ENCODE data around the gene IL13RA2.

IL13RA2 gene

DNA sequence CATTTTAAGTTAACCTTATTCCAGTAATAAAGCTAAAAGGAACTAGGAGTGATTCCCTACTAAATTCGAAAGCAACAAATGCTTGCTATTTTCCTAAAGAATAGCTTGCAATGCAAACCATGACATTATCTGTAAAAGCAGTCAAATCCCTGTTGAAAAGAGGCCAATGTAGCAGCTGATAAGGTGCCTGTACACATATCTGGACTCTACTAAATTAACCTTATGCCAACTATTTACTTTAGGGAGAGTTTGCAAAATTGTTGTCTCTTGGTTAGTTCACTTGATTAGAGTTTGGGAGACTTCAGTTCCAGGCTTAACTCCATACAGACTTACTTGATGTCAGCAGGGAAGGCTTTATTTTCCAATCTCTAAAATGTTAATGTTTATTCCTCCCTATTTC lies 6.0 kb downstream of the IL13RA2 start:
- H3K4me3 ChIP-seq (ENCODE audit: low read length), result no peak overlapping the region
- TF ChIP-seq, protein P1, sequence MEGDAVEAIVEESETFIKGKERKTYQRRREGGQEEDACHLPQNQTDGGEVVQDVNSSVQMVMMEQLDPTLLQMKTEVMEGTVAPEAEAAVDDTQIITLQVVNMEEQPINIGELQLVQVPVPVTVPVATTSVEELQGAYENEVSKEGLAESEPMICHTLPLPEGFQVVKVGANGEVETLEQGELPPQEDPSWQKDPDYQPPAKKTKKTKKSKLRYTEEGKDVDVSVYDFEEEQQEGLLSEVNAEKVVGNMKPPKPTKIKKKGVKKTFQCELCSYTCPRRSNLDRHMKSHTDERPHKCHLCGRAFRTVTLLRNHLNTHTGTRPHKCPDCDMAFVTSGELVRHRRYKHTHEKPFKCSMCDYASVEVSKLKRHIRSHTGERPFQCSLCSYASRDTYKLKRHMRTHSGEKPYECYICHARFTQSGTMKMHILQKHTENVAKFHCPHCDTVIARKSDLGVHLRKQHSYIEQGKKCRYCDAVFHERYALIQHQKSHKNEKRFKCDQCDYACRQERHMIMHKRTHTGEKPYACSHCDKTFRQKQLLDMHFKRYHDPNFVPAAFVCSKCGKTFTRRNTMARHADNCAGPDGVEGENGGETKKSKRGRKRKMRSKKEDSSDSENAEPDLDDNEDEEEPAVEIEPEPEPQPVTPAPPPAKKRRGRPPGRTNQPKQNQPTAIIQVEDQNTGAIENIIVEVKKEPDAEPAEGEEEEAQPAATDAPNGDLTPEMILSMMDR (conservative IDR thresholded peaks at IDR 0.05; ENCODE audit: low read length), result no peak
- DNase-seq (ENCODE audit: low read depth), result no peak

DNA sequence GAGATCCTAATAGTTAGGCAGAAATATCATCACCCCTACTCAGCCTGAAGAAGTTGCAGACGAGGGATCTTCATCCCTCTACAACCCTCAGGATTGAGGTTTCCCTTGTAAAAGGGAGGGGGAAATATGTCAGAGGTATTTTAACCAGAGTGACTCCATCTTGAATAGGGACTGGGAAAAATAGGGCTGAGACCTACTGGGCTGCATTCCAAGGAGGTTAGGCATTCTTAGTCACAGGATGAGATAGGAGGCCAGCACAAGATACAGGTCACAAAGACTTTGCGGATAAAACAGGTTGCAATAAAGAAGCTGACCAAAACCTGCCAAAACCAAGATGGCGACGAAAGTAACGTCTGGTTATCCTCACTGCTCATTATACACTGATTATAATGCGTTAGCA lies 17.5 kb downstream of the IL13RA2 start:
- TF ChIP-seq, protein P1 (conservative IDR thresholded peaks at IDR 0.05; ENCODE audit: low read length), result no peak
- no peak overlapping the region for H3K4me3 ChIP-seq (ENCODE audit: low read length)
- no peak for DNase-seq (ENCODE audit: low read depth)

DNA sequence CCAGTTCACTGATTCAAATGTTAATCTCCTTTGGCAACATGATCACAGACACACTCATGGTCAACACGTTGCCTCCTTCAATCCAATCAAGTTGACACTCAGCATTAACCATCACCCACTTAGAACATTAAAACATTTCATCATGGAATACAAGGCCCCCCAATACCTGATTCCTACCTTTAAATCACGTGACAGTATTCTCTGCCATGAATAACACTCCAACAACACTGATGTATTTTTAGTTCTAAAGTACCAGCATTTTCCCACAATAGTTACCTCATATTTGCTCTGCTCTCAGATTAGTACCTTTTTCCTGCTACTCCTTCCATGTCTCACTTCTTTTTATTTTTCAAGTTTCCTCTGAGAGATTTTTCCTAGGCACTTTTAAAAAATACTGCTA lies 19.6 kb downstream of the IL13RA2 start:
- TF ChIP-seq, protein P1 (conservative IDR thresholded peaks at IDR 0.05; ENCODE audit: low read length), result no peak
- no peak for DNase-seq (ENCODE audit: low read depth)

DNA sequence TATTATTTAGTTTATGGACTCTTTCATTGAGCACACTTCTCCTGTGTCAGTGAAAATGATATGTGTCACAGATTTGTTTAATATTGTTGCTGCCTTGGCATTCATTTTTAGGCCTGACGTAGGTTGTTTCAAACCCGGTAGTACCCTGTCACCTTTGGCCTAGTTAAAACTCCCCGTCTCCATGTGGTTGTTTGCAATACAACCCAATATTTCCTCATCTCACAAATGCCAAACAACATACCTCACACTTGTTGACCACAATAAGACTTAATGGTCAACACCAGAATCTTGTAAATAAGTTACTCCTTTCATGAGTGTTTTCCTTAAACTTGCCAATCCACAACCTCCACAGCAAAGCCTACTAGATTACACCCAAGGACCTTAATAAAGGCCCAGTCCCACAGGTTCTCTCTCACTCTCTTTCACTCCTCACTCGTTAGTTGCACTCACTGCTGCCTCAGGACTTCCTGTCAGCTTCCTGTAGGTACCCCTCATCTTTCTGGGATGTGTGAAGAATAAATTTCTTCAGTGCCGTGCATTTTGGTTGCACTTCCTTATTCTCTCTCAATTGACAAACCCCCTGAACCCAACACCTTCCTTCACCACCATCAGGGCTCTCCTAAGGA lies 31.3 kb downstream of the IL13RA2 start:
- H3K4me3 ChIP-seq (ENCODE audit: low read length), result no peak overlapping the region
- TF ChIP-seq, protein P1 (conservative IDR thresholded peaks at IDR 0.05; ENCODE audit: low read length), result no peak
- peak; percentile 69 for DNase-seq (ENCODE audit: low read depth)

More for the DNA sequence above, 19.6 kb downstream of the IL13RA2 start:
- no peak overlapping the region for H3K4me3 ChIP-seq (ENCODE audit: low read length)

DNA sequence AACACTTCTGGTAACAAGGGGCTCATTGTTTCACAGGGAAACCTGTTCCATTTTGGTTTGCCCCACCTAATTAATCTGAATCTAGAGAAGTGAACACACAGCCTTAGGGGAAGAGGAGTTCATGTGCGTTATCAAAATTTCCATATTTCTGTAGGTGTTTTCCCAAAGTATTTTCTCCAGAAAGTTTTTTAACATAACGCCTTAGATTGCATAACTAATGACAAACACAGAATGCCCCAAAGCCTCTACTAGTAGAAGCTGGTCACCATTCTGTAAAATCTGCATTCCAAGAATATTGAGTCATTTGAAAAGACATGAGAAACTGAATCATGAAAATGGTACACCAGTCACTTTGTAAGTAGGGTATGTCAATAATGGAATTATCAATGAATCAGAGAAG lies 41.1 kb downstream of the IL13RA2 start:
- TF ChIP-seq, protein P1 (conservative IDR thresholded peaks at IDR 0.05; ENCODE audit: low read length), result no peak
- H3K4me3 ChIP-seq (ENCODE audit: low read length), result no peak overlapping the region
- peak; percentile 62 for DNase-seq (ENCODE audit: low read depth)

DNA sequence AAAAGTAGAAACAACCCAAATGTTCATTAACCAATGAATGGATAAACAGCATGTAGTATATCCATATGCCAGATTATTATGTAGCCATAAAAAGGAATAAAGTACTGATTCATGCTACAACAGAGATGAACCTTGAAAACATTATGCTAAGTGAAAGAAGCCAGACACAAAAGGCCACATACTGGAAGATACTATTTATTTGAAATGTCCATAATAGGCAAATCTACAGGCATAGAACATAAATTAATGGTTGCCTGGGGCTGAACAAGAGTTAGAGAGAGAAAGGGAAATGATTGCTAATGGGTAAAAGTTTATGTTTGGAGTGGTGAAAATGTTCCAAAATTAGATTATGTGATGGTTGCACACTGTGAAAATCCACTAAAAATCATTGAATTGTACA lies 44.4 kb downstream of the IL13RA2 start:
- no peak overlapping the region for H3K4me3 ChIP-seq (ENCODE audit: low read length)
- TF ChIP-seq, protein P1 (conservative IDR thresholded peaks at IDR 0.05; ENCODE audit: low read length), result no peak
- no peak for DNase-seq (ENCODE audit: low read depth)

DNA sequence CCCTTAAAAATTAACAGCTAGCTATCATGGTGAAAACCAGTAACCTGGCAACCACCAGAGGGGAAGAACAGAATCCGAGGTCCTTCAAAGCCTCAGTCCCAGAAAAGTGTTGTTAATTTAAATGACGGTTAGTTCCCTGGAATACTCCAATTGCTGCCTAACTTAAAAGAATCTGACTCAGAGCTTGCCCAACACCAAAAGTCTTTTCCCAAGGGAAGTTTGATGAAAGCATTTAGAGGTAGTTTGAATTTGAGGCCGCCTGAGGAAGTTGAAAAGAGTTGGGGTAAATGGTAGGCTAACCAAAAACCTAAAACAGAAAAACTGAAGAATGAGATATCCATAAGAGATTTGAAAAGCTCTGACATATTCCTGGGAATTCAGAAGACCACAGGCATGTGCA lies 46.6 kb downstream of the IL13RA2 start:
- DNase-seq (ENCODE audit: low read depth), result peak; percentile 18
- no peak overlapping the region for H3K4me3 ChIP-seq (ENCODE audit: low read length)
- TF ChIP-seq, protein P1 (conservative IDR thresholded peaks at IDR 0.05; ENCODE audit: low read length), result no peak
